HFF-Myc (cell line): Measurements from ENCODE around the gene RENBP.
A peak's percentile ranks its signal among the peaks of the same experiment; 100 is the strongest.

Experiments
- DNase-seq: peaks from one replicate; pipeline ENCODE4 v3.0.0-alpha.2; 2011; ENCODE audit warnings: low read depth; ENCODE audit errors: extremely low read depth
- H3K4me3 ChIP-seq: replicated peaks from 2 replicates; pipeline ENCODE4 v1.5.1; 2011; ENCODE audit warnings: low read depth, mild to moderate bottlenecking, control low read depth, low read length
- CTCF ChIP-seq: IDR thresholded peaks from 2 replicates; pipeline ENCODE4 v1.5.1; 2012; ENCODE audit warnings: mild to moderate bottlenecking, low read depth, low read length, control low read depth; ENCODE audit errors: missing control alignments

Gene RENBP

GRCh38 chrX:153929576-153929975, 14.9 kb downstream of the RENBP start:
- DNase-seq, result no peak
- H3K4me3 ChIP-seq, result no peak overlapping the region
- TF ChIP-seq CTCF, result no peak

- no peak for DNase-seq
- H3K4me3 ChIP-seq, result no peak overlapping the region
- no peak for TF ChIP-seq CTCF
Observed at GRCh38 chrX:153928846-153929245, 15.6 kb downstream of the RENBP start.

GRCh38 chrX:153927922-153928760, 16.3 kb downstream of the RENBP start:
- DNase-seq, result peak; percentile 85
- TF ChIP-seq CTCF, result no peak
- peak overlapping the region; percentile 48 for H3K4me3 ChIP-seq

- DNase-seq, result no peak
- H3K4me3 ChIP-seq, result peak overlapping the region; percentile 48
- TF ChIP-seq CTCF, result no peak
Observed at GRCh38 chrX:153927672-153927921, 16.8 kb downstream of the RENBP start.

- no peak for DNase-seq
- no peak for TF ChIP-seq CTCF
- peak overlapping the region; percentile 48 for H3K4me3 ChIP-seq
Observed at GRCh38 chrX:153926858-153927671, 17.4 kb downstream of the RENBP start.

GRCh38 chrX:153926552-153926857, 17.9 kb downstream of the RENBP start:
- DNase-seq, result no peak
- no peak for TF ChIP-seq CTCF
- no peak overlapping the region for H3K4me3 ChIP-seq
